ENCODE measurements around the gene PCDH9. TPM values are rescaled to one million over a fixed set of nuclear protein-coding genes. Genes with fewer than 3 reads are reported as not detected.

PCDH9 gene
- total and polyA plus RNA-seq, 2 experiments from 2014 or later = 0.31 to 0.52 TPM

GRCh38 chr13:67033170-67033569, 197.0 kb downstream of the PCDH9 start (continued):
- TF ChIP-seq ZNF462 (CRISPR knock-in tag; IDR thresholded peaks at IDR 0.05) = no peak
- TF ChIP-seq ZNF331 (CRISPR knock-in tag; IDR thresholded peaks at IDR 0.05; ENCODE audit: low read depth) = no peak
- TF ChIP-seq, protein P1, sequence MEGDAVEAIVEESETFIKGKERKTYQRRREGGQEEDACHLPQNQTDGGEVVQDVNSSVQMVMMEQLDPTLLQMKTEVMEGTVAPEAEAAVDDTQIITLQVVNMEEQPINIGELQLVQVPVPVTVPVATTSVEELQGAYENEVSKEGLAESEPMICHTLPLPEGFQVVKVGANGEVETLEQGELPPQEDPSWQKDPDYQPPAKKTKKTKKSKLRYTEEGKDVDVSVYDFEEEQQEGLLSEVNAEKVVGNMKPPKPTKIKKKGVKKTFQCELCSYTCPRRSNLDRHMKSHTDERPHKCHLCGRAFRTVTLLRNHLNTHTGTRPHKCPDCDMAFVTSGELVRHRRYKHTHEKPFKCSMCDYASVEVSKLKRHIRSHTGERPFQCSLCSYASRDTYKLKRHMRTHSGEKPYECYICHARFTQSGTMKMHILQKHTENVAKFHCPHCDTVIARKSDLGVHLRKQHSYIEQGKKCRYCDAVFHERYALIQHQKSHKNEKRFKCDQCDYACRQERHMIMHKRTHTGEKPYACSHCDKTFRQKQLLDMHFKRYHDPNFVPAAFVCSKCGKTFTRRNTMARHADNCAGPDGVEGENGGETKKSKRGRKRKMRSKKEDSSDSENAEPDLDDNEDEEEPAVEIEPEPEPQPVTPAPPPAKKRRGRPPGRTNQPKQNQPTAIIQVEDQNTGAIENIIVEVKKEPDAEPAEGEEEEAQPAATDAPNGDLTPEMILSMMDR (conservative IDR thresholded peaks at IDR 0.05; ENCODE audit: low read depth in 2 of 2) = no peak
- no peak for TF ChIP-seq ETS1 (IDR thresholded peaks at IDR 0.05)
- no peak for TF ChIP-seq STAT1 (IDR thresholded peaks at IDR 0.05; ENCODE audit: unreplicated experiment)
- no peak for TF ChIP-seq NANOG (IDR thresholded peaks at IDR 0.05; ENCODE audit: borderline replicate concordance)
- TF ChIP-seq JUNB (IDR thresholded peaks at IDR 0.05; ENCODE audit: unreplicated experiment) = no peak
- TF ChIP-seq CREB1 (CRISPR knock-in tag; IDR thresholded peaks at IDR 0.05; ENCODE audit: low read depth) = no peak
- no peak for TF ChIP-seq ZNF114 (CRISPR knock-in tag; IDR thresholded peaks at IDR 0.05)
- TF ChIP-seq POLR2AphosphoS5 (IDR thresholded peaks at IDR 0.05; ENCODE audit: low read depth) = no peak
- TF ChIP-seq EZH2phosphoT487 (IDR thresholded peaks at IDR 0.05; ENCODE audit: unreplicated experiment) = no peak

All from GM23338 (cell line).